Osteocyte (in vitro differentiated cells): ENCODE measurements around the gene TPRKB. TPM values are rescaled to one million over a fixed set of nuclear protein-coding genes. Genes with fewer than 3 reads are reported as not detected.

Source experiments
- DNase-seq: peaks from one replicate; pipeline ENCODE4 v3.0.0; 2021; ENCODE audit warnings: mixed read lengths; ENCODE audit not compliant: unreplicated experiment; ENCODE audit errors: extremely low spot score
- H3K27ac Mint-ChIP-seq: one replicate; pipeline ENCODE4 v1.8.0; 2021; ENCODE audit warnings: mild to moderate bottlenecking, mixed read lengths; ENCODE audit not compliant: unreplicated experiment
- H3K27me3 Mint-ChIP-seq: one replicate; pipeline ENCODE4 v1.8.0; 2021; ENCODE audit warnings: mixed read lengths; ENCODE audit not compliant: unreplicated experiment
- H3K36me3 Mint-ChIP-seq: one replicate; pipeline ENCODE4 v1.8.0; 2021; ENCODE audit warnings: mixed read lengths; ENCODE audit not compliant: unreplicated experiment
- H3K4me1 Mint-ChIP-seq: one replicate; pipeline ENCODE4 v1.8.0; 2021; ENCODE audit warnings: mixed read lengths; ENCODE audit not compliant: unreplicated experiment
- H3K4me3 Mint-ChIP-seq: one replicate; pipeline ENCODE4 v1.8.0; 2021; ENCODE audit warnings: mild to moderate bottlenecking, moderate library complexity, mixed read lengths; ENCODE audit not compliant: unreplicated experiment
- H3K9me3 Mint-ChIP-seq: one replicate; pipeline ENCODE4 v1.8.0; 2021; ENCODE audit warnings: mixed read lengths; ENCODE audit not compliant: unreplicated experiment
- total RNA-seq: library from RNA; stranded (reverse); gene quantifications from 2 replicates; pipeline ENCODE4 v1.2.1, GENCODE V29; 2021
- TF ChIP-seq, protein P1 (sequence below): fragments of 200-600 bp; sonication (generic); IDR thresholded peaks from 2 replicates; pipeline ENCODE4 v1.5.0; 2021; ENCODE audit warnings: antibody characterized with exemption, mild to moderate bottlenecking, moderate library complexity

TPRKB gene
- total RNA-seq, 1 donor from 2014 or later: 16.7 TPM

- peaks cover 41% of the 10 kb centered on the region for H3K36me3 Mint-ChIP-seq
- H3K4me1 Mint-ChIP-seq: no peaks in the 10 kb centered on the region
- TF ChIP-seq, protein P1, sequence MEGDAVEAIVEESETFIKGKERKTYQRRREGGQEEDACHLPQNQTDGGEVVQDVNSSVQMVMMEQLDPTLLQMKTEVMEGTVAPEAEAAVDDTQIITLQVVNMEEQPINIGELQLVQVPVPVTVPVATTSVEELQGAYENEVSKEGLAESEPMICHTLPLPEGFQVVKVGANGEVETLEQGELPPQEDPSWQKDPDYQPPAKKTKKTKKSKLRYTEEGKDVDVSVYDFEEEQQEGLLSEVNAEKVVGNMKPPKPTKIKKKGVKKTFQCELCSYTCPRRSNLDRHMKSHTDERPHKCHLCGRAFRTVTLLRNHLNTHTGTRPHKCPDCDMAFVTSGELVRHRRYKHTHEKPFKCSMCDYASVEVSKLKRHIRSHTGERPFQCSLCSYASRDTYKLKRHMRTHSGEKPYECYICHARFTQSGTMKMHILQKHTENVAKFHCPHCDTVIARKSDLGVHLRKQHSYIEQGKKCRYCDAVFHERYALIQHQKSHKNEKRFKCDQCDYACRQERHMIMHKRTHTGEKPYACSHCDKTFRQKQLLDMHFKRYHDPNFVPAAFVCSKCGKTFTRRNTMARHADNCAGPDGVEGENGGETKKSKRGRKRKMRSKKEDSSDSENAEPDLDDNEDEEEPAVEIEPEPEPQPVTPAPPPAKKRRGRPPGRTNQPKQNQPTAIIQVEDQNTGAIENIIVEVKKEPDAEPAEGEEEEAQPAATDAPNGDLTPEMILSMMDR: no peak
- peaks cover 1% of the 10 kb centered on the region for H3K9me3 Mint-ChIP-seq
- no peak overlapping the region for H3K27ac Mint-ChIP-seq
- no peak overlapping the region for H3K4me3 Mint-ChIP-seq
- no peak for DNase-seq
- H3K27me3 Mint-ChIP-seq: no peaks in the 10 kb centered on the region
Observed at GRCh38 chr2:73749314-73749713, 12.2 kb upstream of the TPRKB start.

DNA sequence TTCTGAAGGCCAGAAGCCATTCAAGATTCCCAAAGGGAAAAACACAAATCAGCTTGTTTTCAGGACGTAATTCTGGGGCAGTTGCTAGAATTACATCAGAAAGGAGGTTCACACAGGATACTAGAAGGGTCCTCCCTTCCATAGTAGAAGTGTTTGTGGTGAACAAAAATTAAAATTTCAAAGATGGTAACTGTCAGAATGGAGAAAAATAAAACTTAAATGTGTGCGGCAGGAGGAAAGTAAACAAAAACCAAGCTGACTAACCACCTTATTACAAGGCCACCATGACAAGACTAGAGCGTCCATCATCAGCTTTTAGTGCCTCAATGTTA lies 9.7 kb upstream of the TPRKB start:
- no peaks in the 10 kb centered on the region for H3K27me3 Mint-ChIP-seq

GRCh38 chr2:73746015-73746876 lies 9.1 kb upstream of the TPRKB start:
- Mint-ChIP-seq H3K27ac (no peak overlapping the region), H3K4me1 (no peaks in the 10 kb centered on the region), H3K9me3 (peaks cover 4% of the 10 kb centered on the region), H3K4me3 (no peak overlapping the region), H3K36me3 (peaks cover 51% of the 10 kb centered on the region), H3K27me3 (no peaks in the 10 kb centered on the region)
- peak; percentile 54 for DNase-seq
- TF ChIP-seq, protein P1: no peak

More for the DNA sequence above, 9.7 kb upstream of the TPRKB start:
- Mint-ChIP-seq H3K4me1 (no peaks in the 10 kb centered on the region), H3K36me3 (peaks cover 48% of the 10 kb centered on the region), H3K9me3 (no peaks in the 10 kb centered on the region), H3K4me3 (no peak overlapping the region), H3K27ac (no peak overlapping the region)
- DNase-seq: no peak
- TF ChIP-seq, protein P1: no peak

DNA sequence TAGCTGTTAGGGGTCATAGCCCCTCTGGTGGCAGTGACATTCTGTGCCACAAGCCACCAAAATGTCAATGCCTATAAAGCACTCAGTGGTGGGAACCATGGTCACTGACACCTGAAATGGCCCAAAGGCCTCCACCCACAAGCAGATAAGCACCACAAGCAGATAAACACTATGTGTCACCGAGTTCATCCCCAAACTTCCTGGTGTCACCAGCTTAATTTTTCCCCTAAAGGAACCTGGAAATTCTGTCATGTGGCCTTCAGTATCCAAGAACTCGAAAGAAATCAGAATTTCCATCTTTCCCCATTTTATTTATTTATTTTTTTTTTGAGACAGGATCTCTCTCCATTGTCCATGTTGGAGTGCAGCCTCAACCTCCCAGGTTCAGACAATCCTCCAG lies 3.6 kb upstream of the TPRKB start:
- no peak overlapping the region for H3K27ac Mint-ChIP-seq
- peaks cover 21% of the 10 kb centered on the region for H3K4me1 Mint-ChIP-seq
- no peak for DNase-seq
- no peak overlapping the region for H3K4me3 Mint-ChIP-seq
- H3K9me3 Mint-ChIP-seq: peaks cover 9% of the 10 kb centered on the region
- no peaks in the 10 kb centered on the region for H3K27me3 Mint-ChIP-seq
- TF ChIP-seq, protein P1: no peak
- peaks cover 31% of the 10 kb centered on the region for H3K36me3 Mint-ChIP-seq

GRCh38 chr2:73739101-73739500 lies 2.0 kb upstream of the TPRKB start:
- H3K9me3 Mint-ChIP-seq: peaks cover 9% of the 10 kb centered on the region
- H3K27me3 Mint-ChIP-seq: no peaks in the 10 kb centered on the region
- H3K4me3 Mint-ChIP-seq: no peak overlapping the region
- H3K36me3 Mint-ChIP-seq: peaks cover 20% of the 10 kb centered on the region
- no peak for DNase-seq
- H3K4me1 Mint-ChIP-seq: peaks cover 21% of the 10 kb centered on the region
- TF ChIP-seq, protein P1: no peak
- no peak overlapping the region for H3K27ac Mint-ChIP-seq
